ENCODE results near the gene DISC1. TPM values are rescaled to one million over a fixed set of nuclear protein-coding genes. Genes with fewer than 3 reads are reported as not detected.
A peak's percentile ranks its signal among the peaks of the same experiment; 100 is the strongest.

DISC1 gene
- total and polyA plus RNA-seq, 2 experiments from 2014 or later, result 0.43 to 1.2 TPM

DNA sequence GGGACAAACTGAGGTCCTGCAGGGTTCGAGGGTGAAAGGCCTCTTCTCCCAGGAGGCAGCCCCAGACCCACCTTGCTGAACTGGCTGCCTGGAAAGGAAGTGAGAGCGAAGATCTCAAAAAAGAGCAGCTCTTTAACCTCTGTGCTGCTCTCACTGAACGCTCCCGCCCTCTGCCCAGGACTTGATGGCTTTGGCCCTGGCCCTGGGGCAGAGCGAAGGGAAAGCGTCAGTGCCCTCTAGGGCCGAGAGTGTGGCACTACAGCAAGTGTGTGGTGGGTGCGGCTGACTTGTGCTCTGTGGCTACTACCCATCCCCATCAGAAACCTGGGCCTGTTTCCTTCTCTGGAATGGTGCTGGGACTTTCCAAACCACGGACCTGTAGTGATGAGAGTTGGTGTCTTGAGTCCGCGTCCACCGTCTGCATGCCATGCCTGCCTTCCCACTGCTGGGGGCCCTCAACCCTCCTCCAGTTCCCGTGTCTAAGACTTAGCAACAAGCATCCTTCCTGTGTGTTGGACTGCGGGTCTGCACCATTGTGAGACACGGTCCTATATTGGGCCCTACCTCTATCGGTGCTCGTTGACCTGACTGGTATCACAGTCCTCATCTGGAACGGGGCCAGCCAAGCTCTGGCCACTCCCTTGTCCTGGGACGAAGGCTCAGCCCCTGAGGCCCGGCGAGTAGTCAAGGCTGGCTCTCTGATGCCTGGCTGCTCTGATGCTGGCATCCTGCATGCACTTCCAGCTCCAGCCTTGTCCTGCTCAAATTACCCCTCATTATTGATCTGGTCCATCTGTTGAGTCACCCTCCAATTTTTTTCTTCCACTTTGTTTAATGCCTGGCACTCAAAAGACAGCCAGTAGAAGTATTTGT is 180.3 kb downstream of the DISC1 start:
- Histone ChIP-seq H3K9ac (no peak overlapping the region), H3K27me3 (replicated peaks; ENCODE audit: insufficient read depth) (no peaks in the 10 kb centered on the region), H3K27ac (no peak overlapping the region), H3K4me3 (no peak overlapping the region), H3K9me3 (ENCODE audit: low read depth) (no peaks in the 10 kb centered on the region), H3K9me2 (ENCODE audit: insufficient read depth) (no peaks in the 10 kb centered on the region), H3K4me1 (ENCODE audit: insufficient read depth) (peaks cover 26% of the 10 kb centered on the region), H3F3A (ENCODE audit: insufficient read depth) (peaks cover 12% of the 10 kb centered on the region), H2AFZ (no peak overlapping the region), H4K20me1 (ENCODE audit: insufficient read depth) (no peaks in the 10 kb centered on the region), H3K36me3 (ENCODE audit: low read depth) (no peaks in the 10 kb centered on the region), H3K79me2 (ENCODE audit: insufficient read depth) (no peaks in the 10 kb centered on the region), H3K4me2 (ENCODE audit: unreplicated experiment) (no peak overlapping the region)
- no peak for TF ChIP-seq EZH2 (IDR thresholded peaks at IDR 0.05; ENCODE audit: insufficient read depth, poor library complexity, severe bottlenecking)
- TF ChIP-seq EZH2phosphoT487 (IDR thresholded peaks at IDR 0.05; ENCODE audit: insufficient read depth, low read depth), result no peak
- in situ Hi-C loops (cut with MboI), result no loop called here
- DNase-seq, result peak; percentile 48
- WGBS, 2 experiments (ENCODE audit: low coverage in 1 of 2, low lambda C conversion rate in 2 of 2, missing lambda C conversion rate in 2 of 2), result 73 to 80% methylated on average over 19 to 21 of the region's 21 CpGs

DNA sequence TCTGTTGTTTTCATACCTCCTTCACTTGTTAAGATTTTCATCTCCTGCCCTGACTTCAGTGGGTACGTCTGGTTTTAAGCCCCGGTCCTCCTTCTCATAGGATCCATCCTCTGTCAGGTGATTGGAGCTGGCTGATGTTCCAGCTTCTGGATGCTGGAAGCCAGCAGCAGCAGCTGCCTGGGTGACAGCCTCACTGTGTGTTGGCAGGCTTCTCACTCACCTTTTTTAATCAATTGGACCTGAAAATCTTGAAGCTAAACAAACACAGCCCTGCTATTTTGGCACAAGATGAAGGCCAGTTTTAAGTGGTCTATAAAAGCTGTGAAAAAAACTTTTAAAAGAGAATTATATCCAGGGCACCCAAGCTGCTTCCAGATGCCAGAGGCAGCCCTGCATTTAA is 181.0 kb downstream of the DISC1 start:
- no peaks in the 10 kb centered on the region for H4K20me1 ChIP-seq (ENCODE audit: insufficient read depth)
- no peaks in the 10 kb centered on the region for H3K36me3 ChIP-seq (ENCODE audit: low read depth)
- H3K4me3 ChIP-seq, result no peak overlapping the region
- no peaks in the 10 kb centered on the region for H3K27me3 ChIP-seq (replicated peaks; ENCODE audit: insufficient read depth)
- H3K4me2 ChIP-seq (ENCODE audit: unreplicated experiment), result no peak overlapping the region
- H3K27ac ChIP-seq, result no peak overlapping the region
- H3K9ac ChIP-seq, result no peak overlapping the region
- peaks cover 26% of the 10 kb centered on the region for H3K4me1 ChIP-seq (ENCODE audit: insufficient read depth)
- no peak for TF ChIP-seq EZH2 (IDR thresholded peaks at IDR 0.05; ENCODE audit: insufficient read depth, poor library complexity, severe bottlenecking)
- TF ChIP-seq EZH2phosphoT487 (IDR thresholded peaks at IDR 0.05; ENCODE audit: insufficient read depth, low read depth), result no peak
- no peak overlapping the region for H2AFZ ChIP-seq
- H3K9me3 ChIP-seq (ENCODE audit: low read depth), result no peaks in the 10 kb centered on the region
- no peaks in the 10 kb centered on the region for H3K9me2 ChIP-seq (ENCODE audit: insufficient read depth)
- peak; percentile 11 for DNase-seq
- peaks cover 11% of the 10 kb centered on the region for H3F3A ChIP-seq (ENCODE audit: insufficient read depth)
- WGBS, 2 experiments (ENCODE audit: low coverage in 1 of 2, low lambda C conversion rate in 2 of 2, missing lambda C conversion rate in 2 of 2), result 76 to 82% methylated on average over 2 of the region's 2 CpGs
- in situ Hi-C loops (cut with MboI), result no loop called here
- H3K79me2 ChIP-seq (ENCODE audit: insufficient read depth), result no peaks in the 10 kb centered on the region

- 38 to 45% methylated on average over 3 of the region's 3 CpGs for WGBS, 2 experiments (ENCODE audit: low coverage in 1 of 2, low lambda C conversion rate in 2 of 2, missing lambda C conversion rate in 2 of 2)
- Histone ChIP-seq H3K4me2 (ENCODE audit: unreplicated experiment) (no peak overlapping the region), H3K4me1 (ENCODE audit: insufficient read depth) (peaks cover 26% of the 10 kb centered on the region), H3F3A (ENCODE audit: insufficient read depth) (peaks cover 5% of the 10 kb centered on the region), H2AFZ (no peak overlapping the region), H3K27ac (no peak overlapping the region), H3K4me3 (no peak overlapping the region), H3K79me2 (ENCODE audit: insufficient read depth) (no peaks in the 10 kb centered on the region), H3K36me3 (ENCODE audit: low read depth) (no peaks in the 10 kb centered on the region), H3K27me3 (replicated peaks; ENCODE audit: insufficient read depth) (no peaks in the 10 kb centered on the region), H4K20me1 (ENCODE audit: insufficient read depth) (no peaks in the 10 kb centered on the region), H3K9me3 (ENCODE audit: low read depth) (no peaks in the 10 kb centered on the region), H3K9ac (no peak overlapping the region), H3K9me2 (ENCODE audit: insufficient read depth) (no peaks in the 10 kb centered on the region)
- TF ChIP-seq EZH2phosphoT487 (IDR thresholded peaks at IDR 0.05; ENCODE audit: insufficient read depth, low read depth), result no peak
- TF ChIP-seq EZH2 (IDR thresholded peaks at IDR 0.05; ENCODE audit: insufficient read depth, poor library complexity, severe bottlenecking), result no peak
- in situ Hi-C loops (cut with MboI), result no loop called here
- peak; percentile 44 for DNase-seq
Observed at GRCh38 chr1:231808116-231808515, 181.5 kb downstream of the DISC1 start.

- in situ Hi-C loops (cut with MboI), result no loop called here
- Histone ChIP-seq H3K9me3 (ENCODE audit: low read depth) (no peaks in the 10 kb centered on the region), H3K79me2 (ENCODE audit: insufficient read depth) (no peaks in the 10 kb centered on the region), H4K20me1 (ENCODE audit: insufficient read depth) (no peaks in the 10 kb centered on the region), H3K4me3 (no peak overlapping the region), H3F3A (ENCODE audit: insufficient read depth) (peaks cover 3% of the 10 kb centered on the region; the same call in 1 of the 2 replicates), H2AFZ (peak overlapping the region; percentile 47), H3K9ac (0 out of 2 replicates have a peak overlapping the region, but pooled peaks have one; percentile 7), H3K9me2 (ENCODE audit: insufficient read depth) (no peaks in the 10 kb centered on the region), H3K27ac (peak overlapping the region; percentile 67), H3K36me3 (ENCODE audit: low read depth) (no peaks in the 10 kb centered on the region), H3K27me3 (replicated peaks; ENCODE audit: insufficient read depth) (no peaks in the 10 kb centered on the region), H3K4me1 (ENCODE audit: insufficient read depth) (peaks cover 24% of the 10 kb centered on the region), H3K4me2 (ENCODE audit: unreplicated experiment) (peak overlapping the region; percentile 46)
- TF ChIP-seq EZH2phosphoT487 (IDR thresholded peaks at IDR 0.05; ENCODE audit: insufficient read depth, low read depth) (no peak), EZH2 (IDR thresholded peaks at IDR 0.05; ENCODE audit: insufficient read depth, poor library complexity, severe bottlenecking) (no peak)
- DNase-seq, result peak; percentile 94
- WGBS, 2 experiments (ENCODE audit: low coverage in 1 of 2, low lambda C conversion rate in 2 of 2, missing lambda C conversion rate in 2 of 2), result 0 to 7% methylated on average over 2 of the region's 2 CpGs
Observed at GRCh38 chr1:231808990-231809389, 182.4 kb downstream of the DISC1 start.

All from GM23248 (cell line).